SK-N-SH (cell line): ENCODE results near the gene FOXP2. TPM values are rescaled to one million over a fixed set of nuclear protein-coding genes. Genes with fewer than 3 reads are reported as not detected.
"Not testable (repeated sequence)": the region's sequence is repeated elsewhere in the genome, so short reads cannot be mapped to it uniquely, and the experiment has no call there.

Experiments
- CTCF ChIA-PET: fragments of 300-600, 350-600 bp; formaldehyde crosslinking; extraction: SDS; loops from one replicate; lab custom pipeline; 2021; lab: Yijun Ruan, JAX
- POLR2A ChIA-PET: fragments of 350-600 bp; sonication (Branson Sonifier 250); formaldehyde crosslinking; extraction: SDS; loops from one replicate; lab custom pipeline; 2020; ENCODE audit warnings: antibody characterized with exemption, inconsistent platforms; lab: Yijun Ruan, JAX
- DNase-seq: peaks from one replicate; pipeline ENCODE4 v3.0.0; 2012
- H2AFZ ChIP-seq: fragments of 200-600 bp; sonication (generic); 2 replicates; pipeline ENCODE4 v1.8.1; 2016; ENCODE audit warnings: antibody characterized with exemption, mild to moderate bottlenecking, low read depth
- H3F3A ChIP-seq: fragments of 200-600 bp; sonication (generic); replicated peaks from 2 replicates; pipeline ENCODE3; 2016; ENCODE audit warnings: antibody characterized with exemption, mild to moderate bottlenecking; ENCODE audit not compliant: insufficient read depth
- H3K27ac ChIP-seq, 2 experiments: fragments of 200-500 bp in 1 of 2; fragments of 200-600 bp in 1 of 2; sonication (Bioruptor generic) in 1 of 2; sonication (generic), shearing (Covaris generic) in 1 of 2; 2 replicates each; pipeline versions ENCODE4 v1.5.1 to v1.6.1; 2014 to 2016; ENCODE audit warnings: low read depth in 2 of 2, inconsistent platforms in 1 of 2, low read length in 1 of 2, mild to moderate bottlenecking in 1 of 2, mixed read lengths in 1 of 2
- H3K27me3 ChIP-seq: fragments of 200-600 bp; sonication (generic), shearing (Covaris generic); 2 replicates; pipeline ENCODE4 v1.6.1; 2016; ENCODE audit warnings: mixed run types; ENCODE audit not compliant: insufficient read depth
- H3K36me3 ChIP-seq, 2 experiments: fragments of 200-500 bp in 1 of 2; fragments of 200-600 bp in 1 of 2; sonication (Bioruptor generic) in 1 of 2; sonication (generic) in 1 of 2; replicated peaks in 1 of 2; 2 replicates each; pipeline versions ENCODE3 to v1.5.1; 2014 to 2016; ENCODE audit warnings: low read length in 1 of 2, mild to moderate bottlenecking in 1 of 2; ENCODE audit not compliant: insufficient read depth in 2 of 2, control insufficient read depth in 1 of 2
- H3K4me1 ChIP-seq, 2 experiments: fragments of 200-500 bp in 1 of 2; fragments of 200-600 bp in 1 of 2; sonication (Bioruptor generic) in 1 of 2; sonication (generic), shearing (Covaris generic) in 1 of 2; 2 replicates each; pipeline versions ENCODE4 v1.5.1 to v1.6.1; 2014 to 2016; ENCODE audit warnings: low read depth in 1 of 2, low read length in 1 of 2, mixed run types in 1 of 2; ENCODE audit not compliant: insufficient read depth in 2 of 2, control insufficient read depth in 1 of 2
- H3K4me2 ChIP-seq: fragments of 200-600 bp; sonication (generic), shearing (Covaris generic); 2 replicates; pipeline ENCODE4 v1.6.1; 2017; ENCODE audit warnings: mixed run types
- H3K4me3 ChIP-seq, 2 experiments: fragments of 200-500 bp in 1 of 2; fragments of 200-600 bp in 1 of 2; sonication (Bioruptor generic) in 1 of 2; sonication (generic), shearing (Covaris generic) in 1 of 2; 2 replicates each; pipeline versions ENCODE4 v1.5.1 to v1.8.1; 2014 to 2016; ENCODE audit warnings: low read depth in 2 of 2, inconsistent platforms in 1 of 2, low read length in 1 of 2, mild to moderate bottlenecking in 1 of 2, mixed read lengths in 1 of 2, moderate library complexity in 1 of 2
- H3K79me2 ChIP-seq: fragments of 200-600 bp; sonication (generic); 2 replicates; pipeline ENCODE4 v1.8.1; 2017; ENCODE audit warnings: mild to moderate bottlenecking; ENCODE audit not compliant: insufficient read depth
- H3K9ac ChIP-seq: fragments of 200-600 bp; sonication (generic); 2 replicates; pipeline ENCODE4 v1.6.1; 2017; ENCODE audit warnings: mixed run types
- H3K9me2 ChIP-seq: fragments of 200-600 bp; sonication (generic); 2 replicates; pipeline ENCODE4 v1.6.1; 2017; ENCODE audit warnings: mixed run types
- H3K9me3 ChIP-seq: fragments of 200-600 bp; sonication (generic); 2 replicates; pipeline ENCODE4 v1.6.1; 2017; ENCODE audit warnings: mixed run types, mild to moderate bottlenecking, moderate library complexity
- H4K20me1 ChIP-seq: fragments of 200-600 bp; sonication (generic); 2 replicates; pipeline ENCODE4 v1.6.1; 2017; ENCODE audit warnings: mild to moderate bottlenecking, mixed run types; ENCODE audit not compliant: insufficient read depth
- ELF1 ChIP-seq: IDR thresholded peaks from 2 replicates; pipeline ENCODE4 v1.4.0; 2012
- FOSL2 ChIP-seq: IDR thresholded peaks from 2 replicates; pipeline ENCODE4 v1.4.0; 2012; ENCODE audit warnings: low read depth, mild to moderate bottlenecking, moderate library complexity, borderline replicate concordance
- FOXJ3 ChIP-seq: sonication (generic); formaldehyde crosslinking; IDR thresholded peaks from 2 replicates; pipeline ENCODE4 v1.5.1; 2020; ENCODE audit warnings: mild to moderate bottlenecking, missing genetic modification reagents
- GABPA ChIP-seq: IDR thresholded peaks from 2 replicates; pipeline ENCODE4 v1.4.0; 2012; ENCODE audit warnings: low read depth, mild to moderate bottlenecking
- GATA2 ChIP-seq: sonication (generic); formaldehyde crosslinking; IDR thresholded peaks from 2 replicates; pipeline ENCODE4 v1.5.0; 2020; ENCODE audit warnings: mild to moderate bottlenecking, missing genetic modification reagents
- JUND ChIP-seq: IDR thresholded peaks from 2 replicates; pipeline ENCODE4 v1.4.0; 2012
- NRF1 ChIP-seq: IDR thresholded peaks from 2 replicates; pipeline ENCODE4 v1.6.1; 2012; ENCODE audit warnings: low read depth, mild to moderate bottlenecking, low read length
- POLR2AphosphoS5 ChIP-seq: IDR thresholded peaks from 2 replicates; pipeline ENCODE4 v1.6.1; 2012; ENCODE audit warnings: low read depth, low read length
- RAD21 ChIP-seq: IDR thresholded peaks from 2 replicates; pipeline ENCODE4 v1.6.1; 2012; ENCODE audit warnings: mild to moderate bottlenecking, low read length
- RCOR1 ChIP-seq: fragments of 150-350 bp; IDR thresholded peaks from 2 replicates; pipeline ENCODE4 v1.6.1; 2017; ENCODE audit warnings: antibody characterized with exemption, low read length
- SIN3A ChIP-seq: IDR thresholded peaks from 2 replicates; pipeline ENCODE4 v1.6.1; 2012; ENCODE audit warnings: low read depth, mild to moderate bottlenecking, low read length, moderate library complexity, borderline replicate concordance
- TAF1 ChIP-seq: IDR thresholded peaks from 2 replicates; pipeline ENCODE4 v1.6.1; 2012; ENCODE audit warnings: low read depth, mild to moderate bottlenecking, low read length, moderate library complexity, borderline replicate concordance
- TCF12 ChIP-seq: IDR thresholded peaks from 2 replicates; pipeline ENCODE4 v1.4.0; 2012
- TEAD4 ChIP-seq: IDR thresholded peaks from 2 replicates; pipeline ENCODE4 v1.4.0; 2012; ENCODE audit warnings: mild to moderate bottlenecking, borderline replicate concordance; ENCODE audit not compliant: insufficient read depth
- USF1 ChIP-seq: IDR thresholded peaks from 2 replicates; pipeline ENCODE4 v1.4.0; 2012; ENCODE audit warnings: low read depth, borderline replicate concordance
- WGBS: methylation state at CpG from one replicate; pipeline ENCODE4 v1.1.6; 2017; ENCODE audit warnings: low lambda C conversion rate; 5-methylcytosine and 5-hydroxymethylcytosine counted together
- polyA plus RNA-seq, 3 experiments: library from polyadenylated mRNA; depleted of rRNA; stranded (reverse); fragments of >200 nt; gene quantifications; 2 replicates each; pipeline ENCODE4 v1.2.3, GENCODE V29; 2012
- TF ChIP-seq, protein P1 (sequence below): fragments of 200-600 bp; sonication (generic); IDR thresholded peaks from 2 replicates; pipeline ENCODE4 v1.6.1; 2017; ENCODE audit warnings: antibody characterized with exemption, mild to moderate bottlenecking, moderate library complexity

Gene FOXP2
- polyA plus RNA-seq, 1 of the 3 experiments (the other 2 are of a cell fraction), result not detected

DNA sequence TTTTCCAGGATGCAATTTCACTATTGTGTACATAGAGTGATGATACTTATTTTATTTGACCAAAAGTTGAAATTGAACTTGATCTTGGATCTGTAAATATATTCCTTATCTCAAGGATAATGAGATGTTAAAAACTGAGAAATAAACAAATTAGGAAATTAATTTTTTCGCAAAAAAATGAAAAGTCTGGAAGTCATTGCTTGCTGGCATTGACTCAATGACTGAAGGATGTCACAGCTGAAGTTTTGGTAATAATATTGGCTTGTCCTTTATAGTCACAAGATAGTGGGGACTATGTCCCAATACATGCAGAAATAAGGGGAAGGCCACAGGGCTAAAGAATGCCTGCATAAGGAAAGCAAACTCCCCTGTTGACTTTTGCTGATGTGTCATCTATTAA lies 92.8 kb downstream of the FOXP2 start:
- 5% methylated on average over 1 of the region's 1 CpG for WGBS
- no peaks in the 10 kb centered on the region for H3K36me3 ChIP-seq

DNA sequence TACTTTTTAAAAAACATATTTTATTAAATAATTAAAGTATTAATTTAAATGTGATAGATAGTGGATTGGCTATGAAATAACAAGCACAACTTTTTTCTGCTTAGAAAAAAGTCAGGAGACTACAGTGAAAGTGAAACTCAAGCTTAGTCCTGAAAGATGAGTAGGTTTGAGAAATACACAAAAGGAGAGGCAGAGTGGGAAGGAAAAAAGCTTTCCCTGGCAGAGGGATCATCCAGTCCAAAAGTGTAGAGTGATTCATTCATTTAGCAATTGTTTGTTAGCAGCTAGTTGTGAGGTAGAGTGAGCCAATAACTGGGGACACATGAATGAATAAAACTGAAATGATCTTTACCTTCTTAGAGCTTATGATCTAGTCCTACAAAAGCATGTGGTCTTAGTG lies 93.5 kb downstream of the FOXP2 start:
- Histone ChIP-seq H3K27me3 (no peaks in the 10 kb centered on the region), H2AFZ (no peak overlapping the region), H3K4me2 (no peak overlapping the region), H3K79me2 (no peaks in the 10 kb centered on the region), H3K36me3 (no peaks in the 10 kb centered on the region), H3K4me3 (no peak overlapping the region), H3K4me1 (no peaks in the 10 kb centered on the region; a peak in 1 of 4 replicates), H3K9ac (no peak overlapping the region), H3F3A (no peaks in the 10 kb centered on the region), H4K20me1 (no peaks in the 10 kb centered on the region), H3K9me2 (0 out of 2 replicates have a peak, but pooled peaks cover 4% of the 10 kb centered on the region), H3K27ac (no peak overlapping the region), H3K9me3 (no peaks in the 10 kb centered on the region)
- CTCF ChIA-PET, result no interaction called here
- POLR2A ChIA-PET, result no interaction called here
- TF ChIP-seq, protein P1, sequence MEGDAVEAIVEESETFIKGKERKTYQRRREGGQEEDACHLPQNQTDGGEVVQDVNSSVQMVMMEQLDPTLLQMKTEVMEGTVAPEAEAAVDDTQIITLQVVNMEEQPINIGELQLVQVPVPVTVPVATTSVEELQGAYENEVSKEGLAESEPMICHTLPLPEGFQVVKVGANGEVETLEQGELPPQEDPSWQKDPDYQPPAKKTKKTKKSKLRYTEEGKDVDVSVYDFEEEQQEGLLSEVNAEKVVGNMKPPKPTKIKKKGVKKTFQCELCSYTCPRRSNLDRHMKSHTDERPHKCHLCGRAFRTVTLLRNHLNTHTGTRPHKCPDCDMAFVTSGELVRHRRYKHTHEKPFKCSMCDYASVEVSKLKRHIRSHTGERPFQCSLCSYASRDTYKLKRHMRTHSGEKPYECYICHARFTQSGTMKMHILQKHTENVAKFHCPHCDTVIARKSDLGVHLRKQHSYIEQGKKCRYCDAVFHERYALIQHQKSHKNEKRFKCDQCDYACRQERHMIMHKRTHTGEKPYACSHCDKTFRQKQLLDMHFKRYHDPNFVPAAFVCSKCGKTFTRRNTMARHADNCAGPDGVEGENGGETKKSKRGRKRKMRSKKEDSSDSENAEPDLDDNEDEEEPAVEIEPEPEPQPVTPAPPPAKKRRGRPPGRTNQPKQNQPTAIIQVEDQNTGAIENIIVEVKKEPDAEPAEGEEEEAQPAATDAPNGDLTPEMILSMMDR, result no peak
- TF ChIP-seq TEAD4, result no peak
- no peak for TF ChIP-seq RCOR1
- TF ChIP-seq ELF1, result no peak
- no peak for TF ChIP-seq TAF1
- TF ChIP-seq FOSL2, result no peak
- TF ChIP-seq JUND, result no peak
- no peak for TF ChIP-seq GATA2
- no peak for TF ChIP-seq FOXJ3 (CRISPR knock-in tag)
- no peak for DNase-seq

More for the DNA sequence above, 92.8 kb downstream of the FOXP2 start:
- no peaks in the 10 kb centered on the region for H3K27me3 ChIP-seq
- POLR2A ChIA-PET, result no interaction called here
- H3K4me3 ChIP-seq, result no peak overlapping the region
- TF ChIP-seq GABPA (no peak), RCOR1 (no peak), NRF1 (no peak), TAF1 (no peak), RAD21 (no peak), POLR2AphosphoS5 (no peak), JUND (no peak), GATA2 (no peak), FOSL2 (no peak), TCF12 (no peak), ELF1 (no peak), SIN3A (no peak), FOXJ3 (CRISPR knock-in tag) (no peak), USF1 (no peak)
- TF ChIP-seq, protein P1, result no peak
- CTCF ChIA-PET, result interaction anchor here (0.6 kb wide), 1 partner anchor 900 kb away, joined by 3 read pairs; no protein-coding TSS in a partner anchor
- no peak overlapping the region for H3K9ac ChIP-seq
- 0 out of 2 replicates have a peak, but pooled peaks cover 4% of the 10 kb centered on the region for H3K9me2 ChIP-seq
- no peaks in the 10 kb centered on the region for H3K79me2 ChIP-seq
- H4K20me1 ChIP-seq, result no peaks in the 10 kb centered on the region
- no peak for DNase-seq
- H3K4me2 ChIP-seq, result no peak overlapping the region
- no peak overlapping the region for H3K27ac ChIP-seq
- H3K4me1 ChIP-seq, result no peaks in the 10 kb centered on the region; a peak in 1 of 4 replicates
- H3F3A ChIP-seq, result no peaks in the 10 kb centered on the region
- H2AFZ ChIP-seq, result no peak overlapping the region
- H3K9me3 ChIP-seq, result no peaks in the 10 kb centered on the region

DNA sequence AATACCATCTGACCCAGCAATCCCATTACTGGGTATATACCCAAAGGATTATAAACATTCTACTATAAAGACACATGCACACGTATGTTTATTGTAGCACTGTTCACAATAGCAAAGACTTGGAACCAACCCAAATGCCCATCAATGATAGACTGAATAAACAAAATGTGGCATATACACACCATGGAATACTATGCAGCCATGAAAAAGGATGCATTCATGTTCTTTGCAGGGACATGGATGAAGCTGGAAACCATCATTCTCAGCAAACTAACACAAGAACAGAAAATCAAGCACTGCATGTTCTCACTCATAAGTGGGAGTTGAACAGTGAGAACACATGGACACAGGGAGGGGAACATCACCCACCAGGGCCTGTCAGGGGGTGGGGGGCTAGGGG lies 96.2 kb downstream of the FOXP2 start:
- H3K4me1 ChIP-seq, DNase-seq, H3K27me3 ChIP-seq, H3K4me2 ChIP-seq, POLR2A ChIA-PET, H3K4me3 ChIP-seq, H2AFZ ChIP-seq, H3K9me2 ChIP-seq, H3K36me3 ChIP-seq, H3K79me2 ChIP-seq, H3K9ac ChIP-seq, H4K20me1 ChIP-seq, H3F3A ChIP-seq, H3K9me3 ChIP-seq, CTCF ChIA-PET, H3K27ac ChIP-seq: not testable (repeated sequence)
- 5% methylated on average over 1 of the region's 1 CpG for WGBS
